ENCODE results near the gene TIGIT. TPM values are rescaled to one million over a fixed set of nuclear protein-coding genes. Genes with fewer than 3 reads are reported as not detected.
"Not testable (repeated sequence)": the region's sequence is repeated elsewhere in the genome, so short reads cannot be mapped to it uniquely, and the experiment has no call there.

TIGIT gene
- total RNA-seq, 1 donor from 2014 or later: not detected

GRCh38 chr3:114270019-114270418 lies 23.8 kb upstream of the TIGIT start:
- peaks cover 42% of the 10 kb centered on the region for H3K9me3 Mint-ChIP-seq (ENCODE audit: low read depth)
- H3K36me3 Mint-ChIP-seq (ENCODE audit: low read depth): peaks cover 2% of the 10 kb centered on the region
- H3K27me3 Mint-ChIP-seq (ENCODE audit: low read depth): no peaks in the 10 kb centered on the region
- H3K4me3 Mint-ChIP-seq (ENCODE audit: unreplicated experiment): no peak overlapping the region
- H3K27ac Mint-ChIP-seq (ENCODE audit: unreplicated experiment): no peak overlapping the region
- H3K4me1 Mint-ChIP-seq (ENCODE audit: low read depth): peaks cover 5% of the 10 kb centered on the region
- TF ChIP-seq, protein P1, sequence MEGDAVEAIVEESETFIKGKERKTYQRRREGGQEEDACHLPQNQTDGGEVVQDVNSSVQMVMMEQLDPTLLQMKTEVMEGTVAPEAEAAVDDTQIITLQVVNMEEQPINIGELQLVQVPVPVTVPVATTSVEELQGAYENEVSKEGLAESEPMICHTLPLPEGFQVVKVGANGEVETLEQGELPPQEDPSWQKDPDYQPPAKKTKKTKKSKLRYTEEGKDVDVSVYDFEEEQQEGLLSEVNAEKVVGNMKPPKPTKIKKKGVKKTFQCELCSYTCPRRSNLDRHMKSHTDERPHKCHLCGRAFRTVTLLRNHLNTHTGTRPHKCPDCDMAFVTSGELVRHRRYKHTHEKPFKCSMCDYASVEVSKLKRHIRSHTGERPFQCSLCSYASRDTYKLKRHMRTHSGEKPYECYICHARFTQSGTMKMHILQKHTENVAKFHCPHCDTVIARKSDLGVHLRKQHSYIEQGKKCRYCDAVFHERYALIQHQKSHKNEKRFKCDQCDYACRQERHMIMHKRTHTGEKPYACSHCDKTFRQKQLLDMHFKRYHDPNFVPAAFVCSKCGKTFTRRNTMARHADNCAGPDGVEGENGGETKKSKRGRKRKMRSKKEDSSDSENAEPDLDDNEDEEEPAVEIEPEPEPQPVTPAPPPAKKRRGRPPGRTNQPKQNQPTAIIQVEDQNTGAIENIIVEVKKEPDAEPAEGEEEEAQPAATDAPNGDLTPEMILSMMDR (IDR thresholded peaks at IDR 0.05): no peak
- no peak for DNase-seq (ENCODE audit: low spot score)

DNA sequence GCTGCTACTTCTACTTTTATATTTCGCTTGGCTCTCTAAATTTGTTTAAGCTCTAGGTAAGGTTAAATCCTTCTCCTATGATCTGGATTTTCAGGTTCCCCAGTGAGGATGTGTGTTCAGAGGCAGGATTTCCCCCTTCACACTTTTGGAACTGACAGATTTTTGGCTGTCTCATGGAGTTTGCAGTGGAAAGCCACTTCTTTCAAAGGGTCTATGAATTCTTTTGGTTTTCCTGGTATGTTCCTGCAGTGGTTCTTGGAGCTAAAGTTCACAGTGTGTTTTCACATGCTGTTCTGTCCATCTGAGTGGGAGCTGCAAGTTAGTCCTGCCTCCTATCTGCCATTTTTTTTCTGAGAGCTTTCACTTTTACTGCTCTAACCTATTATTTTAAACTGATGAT lies 21.6 kb upstream of the TIGIT start:
- Mint-ChIP-seq H3K4me3 (ENCODE audit: unreplicated experiment) (no peak overlapping the region), H3K27me3 (ENCODE audit: low read depth) (no peaks in the 10 kb centered on the region), H3K9me3 (ENCODE audit: low read depth) (peaks cover 32% of the 10 kb centered on the region), H3K4me1 (ENCODE audit: low read depth) (peaks cover 5% of the 10 kb centered on the region), H3K27ac (ENCODE audit: unreplicated experiment) (no peak overlapping the region), H3K36me3 (ENCODE audit: low read depth) (peaks cover 2% of the 10 kb centered on the region)
- TF ChIP-seq, protein P1 (IDR thresholded peaks at IDR 0.05): no peak
- DNase-seq (ENCODE audit: low spot score): no peak

GRCh38 chr3:114274929-114275328 lies 18.9 kb upstream of the TIGIT start:
- Mint-ChIP-seq H3K27ac (ENCODE audit: unreplicated experiment) (no peak overlapping the region), H3K9me3 (ENCODE audit: low read depth) (peaks cover 17% of the 10 kb centered on the region), H3K4me3 (ENCODE audit: unreplicated experiment) (no peak overlapping the region), H3K27me3 (ENCODE audit: low read depth) (no peaks in the 10 kb centered on the region), H3K36me3 (ENCODE audit: low read depth) (no peaks in the 10 kb centered on the region), H3K4me1 (ENCODE audit: low read depth) (peaks cover 5% of the 10 kb centered on the region)
- no peak for DNase-seq (ENCODE audit: low spot score)
- TF ChIP-seq, protein P1 (IDR thresholded peaks at IDR 0.05): no peak

- H3K27me3 Mint-ChIP-seq (ENCODE audit: low read depth); DNase-seq (ENCODE audit: low spot score); H3K27ac Mint-ChIP-seq (ENCODE audit: unreplicated experiment); H3K4me3 Mint-ChIP-seq (ENCODE audit: unreplicated experiment); H3K4me1 Mint-ChIP-seq (ENCODE audit: low read depth); H3K9me3 Mint-ChIP-seq (ENCODE audit: low read depth); H3K36me3 Mint-ChIP-seq (ENCODE audit: low read depth): not testable (repeated sequence)
These were observed 17.0 kb upstream of the TIGIT start for GRCh38 chr3:114276856-114277255.

DNA sequence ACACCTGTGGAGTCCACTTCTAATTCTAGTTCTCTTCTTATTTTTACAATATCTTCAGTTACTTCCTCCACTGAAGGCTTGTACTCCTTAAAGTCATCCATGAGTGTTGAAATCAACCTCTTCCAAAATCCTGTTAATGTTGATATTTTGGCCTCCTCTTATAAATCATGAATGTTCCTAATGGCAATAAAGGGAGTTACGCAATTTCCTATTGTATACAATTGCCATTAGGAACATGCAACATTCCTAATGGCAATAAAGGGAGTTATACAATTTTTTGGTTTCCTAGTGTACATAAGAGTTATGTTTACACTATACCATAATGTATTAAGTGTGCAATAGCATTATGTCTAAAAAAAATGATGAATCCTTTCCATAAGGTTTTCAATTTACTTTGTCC lies 9.2 kb upstream of the TIGIT start:
- Mint-ChIP-seq H3K4me3 (ENCODE audit: unreplicated experiment) (no peak overlapping the region), H3K27ac (ENCODE audit: unreplicated experiment) (no peak overlapping the region), H3K36me3 (ENCODE audit: low read depth) (no peaks in the 10 kb centered on the region), H3K27me3 (ENCODE audit: low read depth) (peaks cover 11% of the 10 kb centered on the region), H3K4me1 (ENCODE audit: low read depth) (no peaks in the 10 kb centered on the region), H3K9me3 (ENCODE audit: low read depth) (peaks cover 6% of the 10 kb centered on the region)
- TF ChIP-seq, protein P1 (IDR thresholded peaks at IDR 0.05): no peak
- DNase-seq (ENCODE audit: low spot score): no peak

- TF ChIP-seq, protein P1 (IDR thresholded peaks at IDR 0.05): no peak
These were observed 8.1 kb upstream of the TIGIT start for GRCh38 chr3:114285648-114286230.

More at GRCh38 chr3:114285648-114286230, 8.1 kb upstream of the TIGIT start:
- peaks cover 10% of the 10 kb centered on the region for H3K27me3 Mint-ChIP-seq (ENCODE audit: low read depth)
- H3K4me3 Mint-ChIP-seq (ENCODE audit: unreplicated experiment): no peak overlapping the region
- DNase-seq (ENCODE audit: low spot score): no peak
- peaks cover 6% of the 10 kb centered on the region for H3K9me3 Mint-ChIP-seq (ENCODE audit: low read depth)
- H3K4me1 Mint-ChIP-seq (ENCODE audit: low read depth): no peaks in the 10 kb centered on the region
- no peak overlapping the region for H3K27ac Mint-ChIP-seq (ENCODE audit: unreplicated experiment)
- H3K36me3 Mint-ChIP-seq (ENCODE audit: low read depth): no peaks in the 10 kb centered on the region
